Stimulated activated CD4-positive, alpha-beta T cell treated with anti-CD3 and anti-CD28 coated beads, TNF-alpha, amount 100 ng/mL, for 48 hours (primary cell): Measurements from ENCODE around the gene WDFY3.

Experiments
- DNase-seq, 3 donors: peaks; one replicate each; pipeline ENCODE4 v3.0.0-alpha.2; 2020; ENCODE audit warnings: low read depth in 3 of 3

WDFY3 gene, protein sequence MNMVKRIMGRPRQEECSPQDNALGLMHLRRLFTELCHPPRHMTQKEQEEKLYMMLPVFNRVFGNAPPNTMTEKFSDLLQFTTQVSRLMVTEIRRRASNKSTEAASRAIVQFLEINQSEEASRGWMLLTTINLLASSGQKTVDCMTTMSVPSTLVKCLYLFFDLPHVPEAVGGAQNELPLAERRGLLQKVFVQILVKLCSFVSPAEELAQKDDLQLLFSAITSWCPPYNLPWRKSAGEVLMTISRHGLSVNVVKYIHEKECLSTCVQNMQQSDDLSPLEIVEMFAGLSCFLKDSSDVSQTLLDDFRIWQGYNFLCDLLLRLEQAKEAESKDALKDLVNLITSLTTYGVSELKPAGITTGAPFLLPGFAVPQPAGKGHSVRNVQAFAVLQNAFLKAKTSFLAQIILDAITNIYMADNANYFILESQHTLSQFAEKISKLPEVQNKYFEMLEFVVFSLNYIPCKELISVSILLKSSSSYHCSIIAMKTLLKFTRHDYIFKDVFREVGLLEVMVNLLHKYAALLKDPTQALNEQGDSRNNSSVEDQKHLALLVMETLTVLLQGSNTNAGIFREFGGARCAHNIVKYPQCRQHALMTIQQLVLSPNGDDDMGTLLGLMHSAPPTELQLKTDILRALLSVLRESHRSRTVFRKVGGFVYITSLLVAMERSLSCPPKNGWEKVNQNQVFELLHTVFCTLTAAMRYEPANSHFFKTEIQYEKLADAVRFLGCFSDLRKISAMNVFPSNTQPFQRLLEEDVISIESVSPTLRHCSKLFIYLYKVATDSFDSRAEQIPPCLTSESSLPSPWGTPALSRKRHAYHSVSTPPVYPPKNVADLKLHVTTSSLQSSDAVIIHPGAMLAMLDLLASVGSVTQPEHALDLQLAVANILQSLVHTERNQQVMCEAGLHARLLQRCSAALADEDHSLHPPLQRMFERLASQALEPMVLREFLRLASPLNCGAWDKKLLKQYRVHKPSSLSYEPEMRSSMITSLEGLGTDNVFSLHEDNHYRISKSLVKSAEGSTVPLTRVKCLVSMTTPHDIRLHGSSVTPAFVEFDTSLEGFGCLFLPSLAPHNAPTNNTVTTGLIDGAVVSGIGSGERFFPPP (N-terminal part only)

GRCh38 chr4:84966382-84967242, at the start of gene WDFY3:
Gene WDFY3 (minus strand): TSS chr4:84966690. CDS start chr4:84860591, 106,099 bp downstream.
- no peak for DNase-seq

- no peak for DNase-seq
Observed at GRCh38 chr4:85005865-85006377, 39.4 kb upstream of the WDFY3 start.

- no peak for DNase-seq
Observed at GRCh38 chr4:85000343-85000742, 33.9 kb upstream of the WDFY3 start.

- no peak for DNase-seq
Observed at GRCh38 chr4:84995386-84995785, 28.9 kb upstream of the WDFY3 start.

GRCh38 chr4:84994280-84994679, 27.8 kb upstream of the WDFY3 start:
- no peak for DNase-seq

DNA sequence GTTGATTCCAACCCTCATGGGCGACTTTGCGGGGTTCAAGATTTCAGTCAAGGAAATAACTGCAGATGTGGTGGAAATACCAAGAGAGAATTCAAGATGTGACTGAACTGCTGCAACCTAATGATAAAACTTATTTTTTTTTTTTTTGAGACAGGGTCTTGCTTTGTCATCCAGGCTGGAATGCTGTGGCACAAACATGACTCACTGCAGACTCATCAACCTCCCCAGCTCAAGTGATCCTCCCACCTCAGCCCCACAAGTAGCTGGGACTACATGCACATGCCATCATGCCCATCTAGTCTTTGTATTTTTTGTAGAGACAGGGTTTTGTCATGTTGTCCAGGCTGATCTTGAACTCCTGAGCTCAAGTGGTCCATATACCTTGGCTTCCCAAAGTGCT, 19.5 kb upstream of the WDFY3 start:
- DNase-seq, result no peak

- no peak for DNase-seq
Observed at GRCh38 chr4:84977396-84977795, 10.9 kb upstream of the WDFY3 start.

- DNase-seq, result no peak
Observed at GRCh38 chr4:84973856-84974255, 7.4 kb upstream of the WDFY3 start.

- DNase-seq, result no peak
Observed at GRCh38 chr4:84971319-84971932, 4.9 kb upstream of the WDFY3 start.

DNA sequence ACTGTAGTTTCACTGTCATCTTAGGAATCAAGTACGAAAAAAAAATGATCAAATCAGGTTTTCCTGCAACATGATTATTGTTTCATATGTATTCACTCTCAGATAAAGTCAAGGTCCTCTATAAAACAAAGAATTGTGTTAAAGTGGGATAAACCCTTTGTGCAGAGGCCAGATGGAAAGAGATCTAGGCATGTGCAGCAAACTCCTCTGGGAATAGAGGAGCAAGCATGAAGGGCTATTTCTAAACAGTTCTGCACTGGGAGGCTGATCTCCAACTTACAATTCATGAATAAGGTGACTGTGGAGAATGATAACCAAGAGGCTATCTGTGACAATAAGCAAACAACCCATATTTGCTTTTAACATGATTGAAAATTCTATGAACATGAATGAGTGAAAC, 2.4 kb upstream of the WDFY3 start:
- DNase-seq, result no peak

- DNase-seq, result no peak
Observed at GRCh38 chr4:84967243-84967690, 777 bp upstream of the WDFY3 start.

DNA sequence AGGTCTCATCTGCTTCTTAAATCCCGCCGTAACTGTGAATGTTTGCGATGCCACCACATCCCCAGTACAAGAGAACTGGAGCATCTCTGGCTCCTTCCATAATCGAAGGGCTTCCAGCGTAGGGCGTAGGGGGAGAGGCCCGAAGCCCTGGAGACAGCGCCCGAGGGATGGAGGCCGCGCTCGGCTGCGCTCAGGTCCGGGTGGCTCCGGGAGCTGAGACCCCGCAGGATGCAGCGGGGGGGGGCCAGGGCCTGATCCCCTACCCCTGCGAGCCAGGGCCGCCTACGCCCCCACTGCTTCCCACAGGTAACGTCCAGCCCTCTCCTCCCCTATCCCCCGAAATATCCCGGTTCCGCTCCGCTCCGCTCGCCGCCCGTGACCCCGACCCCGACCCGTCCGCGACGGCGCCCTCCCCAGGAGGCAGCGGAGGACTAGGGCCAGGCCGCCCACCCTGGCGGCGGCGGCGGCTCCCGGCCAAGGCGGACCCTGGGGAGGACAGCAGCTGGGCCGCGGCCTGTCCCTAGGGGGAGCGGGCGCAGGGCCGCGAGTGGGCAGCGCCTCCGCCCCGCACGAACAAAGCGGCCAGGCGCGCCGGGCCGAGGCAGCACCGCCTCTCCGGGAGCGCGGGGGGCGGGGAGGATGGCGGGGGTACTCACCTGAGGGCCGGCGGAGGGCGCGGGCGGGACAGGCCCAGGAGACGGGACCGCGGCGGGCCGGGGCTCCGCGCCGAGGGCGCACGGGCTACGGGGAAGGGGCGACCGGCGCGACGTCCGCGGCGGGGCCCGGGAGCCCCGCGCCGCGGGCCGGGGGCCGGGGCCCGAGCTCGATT, 723 bp downstream of the WDFY3 start:
- DNase-seq, result no peak

DNA sequence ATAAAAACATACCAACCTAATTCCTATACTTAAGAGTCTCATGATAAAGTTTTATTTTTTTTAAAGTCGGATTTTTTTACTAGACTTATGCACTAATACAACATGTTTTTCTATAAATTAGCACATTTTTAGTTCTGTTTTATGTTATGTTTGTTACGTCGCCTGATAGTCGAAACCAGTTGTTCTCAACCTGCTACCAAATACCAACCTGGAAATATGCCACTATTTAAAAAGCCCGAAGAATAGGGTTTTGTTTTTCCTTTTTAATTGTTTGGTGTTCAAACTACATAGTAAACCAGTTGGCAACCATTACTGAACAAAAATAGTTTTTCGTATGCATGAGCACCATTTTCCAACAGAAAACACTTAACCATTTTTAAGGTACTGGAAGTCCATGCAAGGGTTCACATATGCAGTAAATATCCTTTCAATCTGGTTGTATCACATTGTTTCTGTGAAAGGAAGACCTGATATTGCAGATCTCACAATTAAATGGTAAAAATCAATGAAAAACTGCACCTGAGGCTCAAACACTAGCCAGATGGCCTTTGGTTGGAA, 1.4 kb downstream of the WDFY3 start:
- DNase-seq, result no peak

DNA sequence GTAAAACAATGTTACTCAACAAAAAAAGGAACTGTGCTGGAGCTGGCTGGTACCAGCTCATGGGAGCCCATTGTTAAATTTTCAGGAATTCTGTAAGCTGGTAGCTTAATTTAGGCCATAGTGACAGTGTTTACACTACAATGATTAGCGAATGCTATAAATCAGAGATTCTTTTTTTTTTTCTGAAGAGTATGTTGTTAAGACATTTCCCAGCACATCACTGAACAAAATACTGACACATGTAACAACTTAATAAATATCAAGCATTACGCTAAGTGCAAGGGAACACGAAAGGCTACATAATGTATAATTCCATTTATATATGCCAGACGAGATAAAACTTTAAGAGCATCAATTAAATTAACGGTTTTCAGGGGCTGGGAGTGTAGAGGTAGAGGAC, 4.4 kb downstream of the WDFY3 start:
- DNase-seq, result no peak

DNA sequence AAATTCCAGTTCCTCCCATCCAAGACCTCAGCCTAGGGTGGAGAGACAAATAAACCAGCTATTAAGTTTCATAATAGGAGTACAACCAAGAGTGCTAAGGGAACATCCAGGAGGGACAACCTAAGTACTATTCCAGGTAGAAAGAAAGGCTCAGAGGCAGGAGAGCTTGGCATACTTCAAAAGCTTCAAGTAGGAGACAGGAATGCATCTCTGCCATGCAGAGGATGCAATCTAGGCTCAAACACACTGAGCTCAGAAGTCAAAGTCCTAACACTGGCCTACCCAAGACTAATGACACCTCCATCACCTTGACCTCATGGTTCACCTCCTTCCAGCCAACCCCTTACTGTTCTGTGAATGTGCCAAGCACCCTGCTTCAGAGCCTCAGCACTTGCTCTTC, 8.1 kb downstream of the WDFY3 start:
- DNase-seq, result no peak

GRCh38 chr4:84957514-84958420, 8.7 kb downstream of the WDFY3 start:
- DNase-seq, result no peak

DNA sequence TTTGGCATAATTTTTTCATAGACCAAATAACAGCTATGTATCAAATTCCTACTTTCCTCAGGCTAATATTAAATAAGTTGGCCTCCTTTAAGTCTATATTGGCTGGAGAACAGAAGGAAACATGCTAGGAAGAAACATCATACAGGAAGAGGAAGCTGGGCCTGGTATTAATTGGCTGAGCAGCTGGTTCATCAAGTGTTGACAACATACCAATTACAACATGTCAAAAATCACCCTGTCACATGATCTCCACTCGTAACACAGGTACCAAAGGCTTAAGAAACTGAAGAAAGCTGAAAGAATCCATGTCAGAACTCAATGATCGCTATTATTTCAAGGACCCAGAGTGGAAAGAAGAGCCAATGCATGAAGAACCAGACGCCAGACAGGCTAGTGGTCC, 10.5 kb downstream of the WDFY3 start:
- no peak for DNase-seq

DNA sequence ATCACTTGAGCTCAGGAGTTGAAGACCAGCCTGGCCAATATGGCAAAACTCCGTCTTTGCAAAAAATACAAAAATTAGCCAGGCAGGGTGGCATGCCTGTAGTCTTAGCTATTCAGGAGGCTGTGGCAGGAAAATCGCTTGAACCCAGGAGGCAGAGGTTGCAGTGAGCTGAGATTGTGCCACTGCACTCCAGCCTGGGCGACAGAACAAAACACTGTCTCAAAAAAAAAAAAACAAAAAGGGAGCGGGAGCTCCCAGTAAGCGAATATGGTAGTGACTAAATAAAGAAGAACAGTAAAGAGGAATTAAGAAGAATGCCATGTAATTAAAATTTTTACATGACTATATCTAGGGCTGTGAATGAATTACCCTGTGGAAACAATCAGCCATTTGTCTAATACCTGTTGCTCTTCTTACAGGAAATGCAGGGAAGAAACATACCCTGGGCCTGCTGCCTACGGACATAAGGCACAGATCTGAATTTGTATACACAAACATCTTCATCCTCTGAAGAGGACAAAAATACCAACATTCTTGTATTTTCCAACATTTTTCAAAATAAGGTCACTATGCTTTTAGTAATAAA, 11.4 kb downstream of the WDFY3 start:
- DNase-seq, result no peak
